Heart left ventricle (tissue), 13 donors: ENCODE results near the gene OR5B2.

ENCODE experiments used
- POLR2A ChIP-seq, 2 donors: fragments of 450-650 bp; IDR thresholded peaks; one replicate each; pipeline ENCODE4 v1.6.1; 2017; ENCODE audit warnings: antibody characterized with exemption in 2 of 2, mild to moderate bottlenecking in 2 of 2, moderate library complexity in 2 of 2
- TF ChIP-seq, protein P1 (sequence below), 12 donors: fragments of 200-600 bp; sonication (generic) in 4 of 12; IDR thresholded peaks; one replicate each; pipeline versions ENCODE4 v1.5.0 to v1.8.0; 2018 to 2022; ENCODE audit warnings: antibody characterized with exemption in 12 of 12, mild to moderate bottlenecking in 5 of 12
- donor health status: ischemic (EF 13 %, LVEDD 7.1; RV severe dilation, severe dysfunction).
- donor health status: DM: no; HTN: yes; CAD: no.
- donor health status: DM: no; HTN: no; CAD: no.
- donor health status: ischemic (EF 25% LVEDD 6.9; RV normal size, moderate dysfunction).
- donor health status: ischemic (EF 25% LVEDD 5.7; RV mildly dilated, moderate dysfunction).
- donor health status: ischemic (EF 35%, LVEDD 5.7; RV mildly dilated, moderate dysfunction).
- donor health status: nonischemic (EF 11% LVEDD 7.7; RV severe dilation, severe dysfunction).
- donor health status: DM: yes; HTN: yes; CAD: no.
- donor health status: PGD.
- donor health status: ischemic (EF 29% LVEDD 5.4; RV normal size, mild dysfunction).
- donor health status: nonischemic (EF 23%, LVEDD 6.1; RV moderate dilation, normal function).

GRCh38 chr11:58390551-58391063, 37.3 kb downstream of the OR5B2 start:
- TF ChIP-seq, protein P1, sequence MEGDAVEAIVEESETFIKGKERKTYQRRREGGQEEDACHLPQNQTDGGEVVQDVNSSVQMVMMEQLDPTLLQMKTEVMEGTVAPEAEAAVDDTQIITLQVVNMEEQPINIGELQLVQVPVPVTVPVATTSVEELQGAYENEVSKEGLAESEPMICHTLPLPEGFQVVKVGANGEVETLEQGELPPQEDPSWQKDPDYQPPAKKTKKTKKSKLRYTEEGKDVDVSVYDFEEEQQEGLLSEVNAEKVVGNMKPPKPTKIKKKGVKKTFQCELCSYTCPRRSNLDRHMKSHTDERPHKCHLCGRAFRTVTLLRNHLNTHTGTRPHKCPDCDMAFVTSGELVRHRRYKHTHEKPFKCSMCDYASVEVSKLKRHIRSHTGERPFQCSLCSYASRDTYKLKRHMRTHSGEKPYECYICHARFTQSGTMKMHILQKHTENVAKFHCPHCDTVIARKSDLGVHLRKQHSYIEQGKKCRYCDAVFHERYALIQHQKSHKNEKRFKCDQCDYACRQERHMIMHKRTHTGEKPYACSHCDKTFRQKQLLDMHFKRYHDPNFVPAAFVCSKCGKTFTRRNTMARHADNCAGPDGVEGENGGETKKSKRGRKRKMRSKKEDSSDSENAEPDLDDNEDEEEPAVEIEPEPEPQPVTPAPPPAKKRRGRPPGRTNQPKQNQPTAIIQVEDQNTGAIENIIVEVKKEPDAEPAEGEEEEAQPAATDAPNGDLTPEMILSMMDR (IDR thresholded peaks at IDR 0.05), result no peak
- no peak for TF ChIP-seq POLR2A (IDR thresholded peaks at IDR 0.05)
